ENCODE results near the gene VKORC1L1.
"Not testable (repeated sequence)": the region's sequence is repeated elsewhere in the genome, so short reads cannot be mapped to it uniquely, and the experiment has no call there.

The VKORC1L1 gene

GRCh38 chr7:65872776-65873581 is at the start of gene VKORC1L1:
Gene VKORC1L1 (plus strand): TSS chr7:65873074. CDS start chr7:65873372, 298 bp downstream.
- DNase-seq (ENCODE audit: low read depth): peak; percentile 67
- no peak for TF ChIP-seq CTCF (conservative IDR thresholded peaks at IDR 0.05; ENCODE audit: low read depth, low read length)
- peak within 1 kb of the TSS; percentile 68 for H3K4me3 ChIP-seq (ENCODE audit: low read length)

- DNase-seq (ENCODE audit: low read depth): no peak
- H3K4me3 ChIP-seq (ENCODE audit: low read length): no peak overlapping the region
- TF ChIP-seq CTCF (conservative IDR thresholded peaks at IDR 0.05; ENCODE audit: low read depth, low read length): no peak
Observed at GRCh38 chr7:65827366-65827765, 45.5 kb upstream of the VKORC1L1 start.

- peak; percentile 19 for DNase-seq (ENCODE audit: low read depth)
- H3K4me3 ChIP-seq (ENCODE audit: low read length): no peak overlapping the region
- no peak for TF ChIP-seq CTCF (conservative IDR thresholded peaks at IDR 0.05; ENCODE audit: low read depth, low read length)
Observed at GRCh38 chr7:65832281-65832680, 40.6 kb upstream of the VKORC1L1 start.

- H3K4me3 ChIP-seq (ENCODE audit: low read length); DNase-seq (ENCODE audit: low read depth): not testable (repeated sequence)
Observed at GRCh38 chr7:65836684-65837083, 36.2 kb upstream of the VKORC1L1 start.

GRCh38 chr7:65837541-65837956 is 35.3 kb upstream of the VKORC1L1 start:
- not testable (repeated sequence) for DNase-seq (ENCODE audit: low read depth); H3K4me3 ChIP-seq (ENCODE audit: low read length)

GRCh38 chr7:65839846-65840245 is 33.0 kb upstream of the VKORC1L1 start:
- TF ChIP-seq CTCF (conservative IDR thresholded peaks at IDR 0.05; ENCODE audit: low read depth, low read length): no peak
- H3K4me3 ChIP-seq (ENCODE audit: low read length): no peak overlapping the region
- no peak for DNase-seq (ENCODE audit: low read depth)

- no peak overlapping the region for H3K4me3 ChIP-seq (ENCODE audit: low read length)
- no peak for DNase-seq (ENCODE audit: low read depth)
- TF ChIP-seq CTCF (conservative IDR thresholded peaks at IDR 0.05; ENCODE audit: low read depth, low read length): no peak
Observed at GRCh38 chr7:65840446-65840845, 32.4 kb upstream of the VKORC1L1 start.

- H3K4me3 ChIP-seq (ENCODE audit: low read length); DNase-seq (ENCODE audit: low read depth): not testable (repeated sequence)
Observed at GRCh38 chr7:65843616-65844015, 29.3 kb upstream of the VKORC1L1 start.

Data from retinal pigment epithelial cell (primary cell).